ENCODE results near the gene GLI1. TPM values are rescaled to one million over a fixed set of nuclear protein-coding genes. Genes with fewer than 3 reads are reported as not detected.
A peak's percentile ranks its signal among the peaks of the same experiment; 100 is the strongest.

Gene GLI1
- total and polyA plus RNA-seq, 2 of the 13 experiments (the other 11 are each of a cell fraction or from before 2014, with no cell fraction given), result 0.09 to 0.20 TPM

DNA sequence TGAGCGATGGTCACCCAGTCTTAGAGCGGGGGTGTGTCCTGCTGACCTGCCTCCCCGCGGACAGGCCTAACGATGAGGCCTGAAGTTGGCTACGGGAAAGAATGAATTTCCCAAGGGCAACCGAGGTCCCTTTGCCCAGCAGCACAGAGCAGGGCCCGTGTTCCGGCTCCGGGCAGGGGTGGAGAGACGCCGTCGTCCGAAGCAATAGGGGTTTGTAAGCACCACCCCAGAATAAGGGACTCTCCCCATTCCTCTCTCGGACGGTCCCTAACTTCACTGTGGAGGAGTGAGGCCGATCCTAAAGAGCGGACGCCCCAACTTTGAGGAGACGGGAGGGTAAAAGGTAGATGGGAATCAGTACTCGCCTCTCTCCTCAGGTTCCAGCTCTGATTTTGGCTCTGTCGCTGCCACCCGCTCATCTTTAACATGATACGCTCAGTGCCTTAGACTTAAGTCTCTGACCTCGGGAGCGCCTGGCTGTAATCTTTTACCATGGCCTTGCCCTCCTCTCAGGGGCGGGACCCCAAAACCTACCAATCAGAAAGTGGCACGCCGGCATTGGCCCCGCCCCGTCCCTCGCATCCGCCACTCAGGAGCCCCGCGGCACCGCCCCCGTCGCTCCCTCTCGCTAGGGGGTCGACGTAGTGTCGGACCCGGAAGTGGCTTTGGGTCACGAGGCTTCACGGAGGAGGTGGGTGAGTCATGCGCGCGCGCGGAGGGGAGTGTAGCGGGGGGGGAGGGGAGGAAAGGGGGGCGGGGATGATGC, 60.7 kb downstream of the GLI1 start, which contains the start of gene DDIT3 (continued):
- TF ChIP-seq ZNF691 (CRISPR knock-in tag; IDR thresholded peaks at IDR 0.05; ENCODE audit: borderline replicate concordance, low read depth) (peak; percentile 87), SALL2 (CRISPR knock-in tag; IDR thresholded peaks at IDR 0.05) (peak; percentile 17; the same call in 1 of the 2 replicates), MAZ (IDR thresholded peaks at IDR 0.05; ENCODE audit: borderline replicate concordance, low read depth, low read length) (no peak; the same call in 1 of the 2 replicates), MAZ (CRISPR knock-in tag; IDR thresholded peaks at IDR 0.05; ENCODE audit: low read depth) (peak; percentile 18; the same call in 1 of the 2 replicates), ZNF543 (CRISPR knock-in tag; IDR thresholded peaks at IDR 0.05) (peak; percentile 21; the same call in 1 of the 2 replicates), AGO1 (IDR thresholded peaks at IDR 0.05; ENCODE audit: low read depth, low read length, poor library complexity, severe bottlenecking) (peak; percentile 54), THAP11 (CRISPR knock-in tag; IDR thresholded peaks at IDR 0.05) (peak; percentile 76), NPAS2 (CRISPR knock-in tag; IDR thresholded peaks at IDR 0.05; ENCODE audit: borderline replicate concordance) (no peak), MAF1 (CRISPR knock-in tag; IDR thresholded peaks at IDR 0.05; ENCODE audit: borderline replicate concordance) (peak; percentile 88; the same call in 1 of the 2 replicates), ZNF263 (CRISPR knock-in tag; IDR thresholded peaks at IDR 0.05) (peak; percentile 21; the same call in 1 of the 2 replicates)
- TF ChIP-seq, protein P1, sequence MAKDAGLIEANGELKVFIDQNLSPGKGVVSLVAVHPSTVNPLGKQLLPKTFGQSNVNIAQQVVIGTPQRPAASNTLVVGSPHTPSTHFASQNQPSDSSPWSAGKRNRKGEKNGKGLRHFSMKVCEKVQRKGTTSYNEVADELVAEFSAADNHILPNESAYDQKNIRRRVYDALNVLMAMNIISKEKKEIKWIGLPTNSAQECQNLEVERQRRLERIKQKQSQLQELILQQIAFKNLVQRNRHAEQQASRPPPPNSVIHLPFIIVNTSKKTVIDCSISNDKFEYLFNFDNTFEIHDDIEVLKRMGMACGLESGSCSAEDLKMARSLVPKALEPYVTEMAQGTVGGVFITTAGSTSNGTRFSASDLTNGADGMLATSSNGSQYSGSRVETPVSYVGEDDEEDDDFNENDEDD (CRISPR knock-in tag; IDR thresholded peaks at IDR 0.05; ENCODE audit: borderline replicate concordance), result no peak; the same call in 1 of the 2 replicates
- TF ChIP-seq, protein P2, sequence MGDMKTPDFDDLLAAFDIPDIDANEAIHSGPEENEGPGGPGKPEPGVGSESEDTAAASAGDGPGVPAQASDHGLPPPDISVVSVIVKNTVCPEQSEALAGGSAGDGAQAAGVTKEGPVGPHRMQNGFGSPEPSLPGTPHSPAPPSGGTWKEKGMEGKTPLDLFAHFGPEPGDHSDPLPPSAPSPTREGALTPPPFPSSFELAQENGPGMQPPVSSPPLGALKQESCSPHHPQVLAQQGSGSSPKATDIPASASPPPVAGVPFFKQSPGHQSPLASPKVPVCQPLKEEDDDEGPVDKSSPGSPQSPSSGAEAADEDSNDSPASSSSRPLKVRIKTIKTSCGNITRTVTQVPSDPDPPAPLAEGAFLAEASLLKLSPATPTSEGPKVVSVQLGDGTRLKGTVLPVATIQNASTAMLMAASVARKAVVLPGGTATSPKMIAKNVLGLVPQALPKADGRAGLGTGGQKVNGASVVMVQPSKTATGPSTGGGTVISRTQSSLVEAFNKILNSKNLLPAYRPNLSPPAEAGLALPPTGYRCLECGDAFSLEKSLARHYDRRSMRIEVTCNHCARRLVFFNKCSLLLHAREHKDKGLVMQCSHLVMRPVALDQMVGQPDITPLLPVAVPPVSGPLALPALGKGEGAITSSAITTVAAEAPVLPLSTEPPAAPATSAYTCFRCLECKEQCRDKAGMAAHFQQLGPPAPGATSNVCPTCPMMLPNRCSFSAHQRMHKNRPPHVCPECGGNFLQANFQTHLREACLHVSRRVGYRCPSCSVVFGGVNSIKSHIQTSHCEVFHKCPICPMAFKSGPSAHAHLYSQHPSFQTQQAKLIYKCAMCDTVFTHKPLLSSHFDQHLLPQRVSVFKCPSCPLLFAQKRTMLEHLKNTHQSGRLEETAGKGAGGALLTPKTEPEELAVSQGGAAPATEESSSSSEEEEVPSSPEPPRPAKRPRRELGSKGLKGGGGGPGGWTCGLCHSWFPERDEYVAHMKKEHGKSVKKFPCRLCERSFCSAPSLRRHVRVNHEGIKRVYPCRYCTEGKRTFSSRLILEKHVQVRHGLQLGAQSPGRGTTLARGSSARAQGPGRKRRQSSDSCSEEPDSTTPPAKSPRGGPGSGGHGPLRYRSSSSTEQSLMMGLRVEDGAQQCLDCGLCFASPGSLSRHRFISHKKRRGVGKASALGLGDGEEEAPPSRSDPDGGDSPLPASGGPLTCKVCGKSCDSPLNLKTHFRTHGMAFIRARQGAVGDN (CRISPR knock-in tag; IDR thresholded peaks at IDR 0.05), result peak; percentile 68
- TF ChIP-seq, protein P3, sequence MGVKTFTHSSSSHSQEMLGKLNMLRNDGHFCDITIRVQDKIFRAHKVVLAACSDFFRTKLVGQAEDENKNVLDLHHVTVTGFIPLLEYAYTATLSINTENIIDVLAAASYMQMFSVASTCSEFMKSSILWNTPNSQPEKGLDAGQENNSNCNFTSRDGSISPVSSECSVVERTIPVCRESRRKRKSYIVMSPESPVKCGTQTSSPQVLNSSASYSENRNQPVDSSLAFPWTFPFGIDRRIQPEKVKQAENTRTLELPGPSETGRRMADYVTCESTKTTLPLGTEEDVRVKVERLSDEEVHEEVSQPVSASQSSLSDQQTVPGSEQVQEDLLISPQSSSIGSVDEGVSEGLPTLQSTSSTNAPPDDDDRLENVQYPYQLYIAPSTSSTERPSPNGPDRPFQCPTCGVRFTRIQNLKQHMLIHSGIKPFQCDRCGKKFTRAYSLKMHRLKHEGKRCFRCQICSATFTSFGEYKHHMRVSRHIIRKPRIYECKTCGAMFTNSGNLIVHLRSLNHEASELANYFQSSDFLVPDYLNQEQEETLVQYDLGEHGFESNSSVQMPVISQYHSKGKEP (CRISPR knock-in tag; IDR thresholded peaks at IDR 0.05), result peak; percentile 74; the same call in 1 of the 2 replicates

Measured in HepG2 (cell line).